IMR-90 (cell line): ENCODE data around the gene TCEA2. TPM values are rescaled to one million over a fixed set of nuclear protein-coding genes. Genes with fewer than 3 reads are reported as not detected.

Experiments used
- ATAC-seq: fragments of 200-7000 bp; cut with Tn5 transposase; 2 replicates; pipeline ENCODE4 v1.9.1; 2020; ENCODE audit warnings: low read depth, mild to moderate bottlenecking, moderate library complexity
- BruUV-seq: library from RNA; stranded (reverse); fragments of 400-500 nt; replicated peaks from 2 replicates; lab custom pipeline; 2021; lab: Mats Ljungman, UMichigan
- CTCF ChIA-PET: fragments of 300-600 bp; formaldehyde crosslinking; extraction: SDS; loops from one replicate; lab custom pipeline; 2021; ENCODE audit warnings: antibody characterized with exemption; lab: Yijun Ruan, JAX
- POLR2A ChIA-PET: fragments of 300-600 bp; sonication (Branson Sonifier 250); formaldehyde crosslinking; loops from one replicate; lab custom pipeline; 2022; ENCODE audit warnings: antibody characterized with exemption; ENCODE audit not compliant: unreplicated experiment; lab: Charles Lee
- DNase-seq: peaks from one replicate; pipeline ENCODE4 v3.0.0; 2013
- H2AFZ ChIP-seq: replicated peaks from 2 replicates; pipeline ENCODE3; 2013; ENCODE audit warnings: low read length, mild to moderate bottlenecking; ENCODE audit not compliant: poor library complexity
- H2AK5ac ChIP-seq: 2 replicates; pipeline ENCODE4 v1.6.1; 2013; ENCODE audit warnings: low read depth, low read length, inconsistent platforms
- H2AK9ac ChIP-seq: replicated peaks from 2 replicates; pipeline ENCODE3; 2013; ENCODE audit warnings: mild to moderate bottlenecking, low read depth, low read length, moderate library complexity; ENCODE audit not compliant: poor library complexity
- H2BK120ac ChIP-seq: 2 replicates; pipeline ENCODE4 v1.6.1; 2013; ENCODE audit warnings: low read depth, low read length, inconsistent platforms
- H2BK15ac ChIP-seq: 3 replicates; pipeline ENCODE4 v1.6.1; 2013; ENCODE audit warnings: low read depth, low read length, inconsistent platforms
- H2BK20ac ChIP-seq: 2 replicates; pipeline ENCODE4 v1.6.1; 2013; ENCODE audit warnings: low read depth, mild to moderate bottlenecking, inconsistent platforms, low read length, moderate library complexity
- H2BK5ac ChIP-seq: 2 replicates; pipeline ENCODE4 v1.6.1; 2013; ENCODE audit warnings: mild to moderate bottlenecking, low read depth, low read length, inconsistent platforms; ENCODE audit not compliant: poor library complexity, severe bottlenecking
- H3K14ac ChIP-seq: replicated peaks from 2 replicates; pipeline ENCODE4 v1.6.1; 2013; ENCODE audit warnings: low read depth, low read length, inconsistent platforms
- H3K18ac ChIP-seq: 2 replicates; pipeline ENCODE4 v1.6.1; 2013; ENCODE audit warnings: low read depth, low read length, control low read depth
- H3K23ac ChIP-seq: 2 replicates; pipeline ENCODE4 v1.6.1; 2013; ENCODE audit warnings: low read depth, low read length, inconsistent platforms
- H3K27ac ChIP-seq: 2 replicates; pipeline ENCODE4 v1.5.1; 2013; ENCODE audit warnings: mild to moderate bottlenecking, control low read depth, low read length; ENCODE audit not compliant: insufficient read depth
- H3K27me3 ChIP-seq: 2 replicates; pipeline ENCODE4 v1.6.1; 2013; ENCODE audit warnings: low read length; ENCODE audit not compliant: control insufficient read depth, insufficient read depth
- H3K36me3 ChIP-seq: 2 replicates; pipeline ENCODE4 v1.6.1; 2013; ENCODE audit warnings: low read length, mixed read lengths; ENCODE audit not compliant: control insufficient read depth, insufficient read depth
- H3K4ac ChIP-seq: 2 replicates; pipeline ENCODE4 v1.6.1; 2013; ENCODE audit warnings: low read depth, low read length, inconsistent platforms
- H3K4me1 ChIP-seq: 2 replicates; pipeline ENCODE4 v1.6.1; 2013; ENCODE audit warnings: low read length, mixed read lengths; ENCODE audit not compliant: control insufficient read depth, insufficient read depth
- H3K4me2 ChIP-seq: 2 replicates; pipeline ENCODE4 v1.6.1; 2013; ENCODE audit warnings: low read depth, mild to moderate bottlenecking, control low read depth, low read length, moderate library complexity
- H3K4me3 ChIP-seq: 2 replicates; pipeline ENCODE4 v1.5.1; 2013; ENCODE audit warnings: low read depth, mild to moderate bottlenecking, control low read depth, low read length, moderate library complexity; ENCODE audit not compliant: insufficient read depth
- H3K56ac ChIP-seq: 2 replicates; pipeline ENCODE4 v1.6.1; 2013; ENCODE audit warnings: low read length, inconsistent platforms; ENCODE audit not compliant: insufficient read depth; ENCODE audit errors: extremely low read depth
- H3K79me1 ChIP-seq, 2 experiments: 2 replicates each; pipeline ENCODE4 v1.6.1; 2013; ENCODE audit warnings: low read length in 2 of 2, inconsistent platforms in 1 of 2, low read depth in 1 of 2
- H3K9ac ChIP-seq: 2 replicates; pipeline ENCODE4 v1.6.1; 2013; ENCODE audit warnings: low read depth, low read length, control low read depth
- H3K9me1 ChIP-seq: 2 replicates; pipeline ENCODE4 v1.6.1; 2013; ENCODE audit warnings: low read length, inconsistent platforms; ENCODE audit not compliant: insufficient read depth
- H3K9me3 ChIP-seq: 2 replicates; pipeline ENCODE4 v1.6.1; 2013; ENCODE audit warnings: low read length; ENCODE audit not compliant: control insufficient read depth, insufficient read depth
- H4K20me1 ChIP-seq: 2 replicates; pipeline ENCODE4 v1.6.1; 2013; ENCODE audit warnings: low read length, inconsistent platforms; ENCODE audit not compliant: insufficient read depth
- H4K5ac ChIP-seq: 2 replicates; pipeline ENCODE4 v1.6.1; 2013; ENCODE audit warnings: mild to moderate bottlenecking, low read depth, low read length, control low read depth
- H4K8ac ChIP-seq, 2 experiments: 2 replicates each; pipeline ENCODE4 v1.6.1; 2013; ENCODE audit warnings: low read depth in 2 of 2, low read length in 2 of 2, control low read depth in 1 of 2, inconsistent platforms in 1 of 2
- H4K91ac ChIP-seq: 2 replicates; pipeline ENCODE4 v1.6.1; 2013; ENCODE audit warnings: low read depth, low read length, inconsistent platforms; ENCODE audit not compliant: insufficient read depth
- RAD21 ChIP-seq: IDR thresholded peaks from 2 replicates; pipeline ENCODE4 v1.6.1; 2012; ENCODE audit warnings: low read length, improper control_type of control experiment
- RCOR1 ChIP-seq: IDR thresholded peaks from 2 replicates; pipeline ENCODE4 v1.6.1; 2012; ENCODE audit warnings: mild to moderate bottlenecking, low read length, improper control_type of control experiment; ENCODE audit not compliant: insufficient replicate concordance
- RFX5 ChIP-seq: IDR thresholded peaks from 2 replicates; pipeline ENCODE4 v1.8.0; 2012; ENCODE audit warnings: low read depth, mild to moderate bottlenecking, low read length, moderate library complexity
- WGBS, 2 experiments: methylation state at CpG; one replicate each; pipeline versions ENCODE4 v1.1.5 to v1.1.7; 2013; ENCODE audit warnings: missing lambda C conversion rate in 2 of 2; ENCODE audit not compliant: insufficient read length in 1 of 2; ENCODE audit errors: extremely low coverage in 2 of 2; 5-methylcytosine and 5-hydroxymethylcytosine counted together
- dilution Hi-C: fragments of 300-500 bp; cut with HindIII; formaldehyde crosslinking; loops from one replicate; pipeline ENCODE4 v1.14.3; 2018; ENCODE audit warnings: low sequenced_read_pairs; ENCODE audit not compliant: unreplicated experiment
- in situ Hi-C: fragments of 300-500 bp; cut with MboI; formaldehyde crosslinking; loops from 3 replicates; pipeline ENCODE4 v1.14.3; 2019; ENCODE audit warnings: low sequenced_read_pairs, inconsistent platforms, mixed read lengths
- intact Hi-C: fragments of 100-400 bp; cut with micrococcal nuclease; formaldehyde crosslinking; loops from 2 replicates; pipeline ENCODE4 v1.10.0; 2022
- polyA plus RNA-seq, 3 experiments: library from polyadenylated mRNA; depleted of rRNA; stranded (reverse); fragments of >200 nt; gene quantifications; 2 replicates each; pipeline ENCODE4 v1.2.3, GENCODE V29; 2012; ENCODE audit warnings: low replicate concordance in 1 of 3
- total RNA-seq: library from RNA; depleted of rRNA; stranded (reverse); fragments of >200 nt; gene quantifications from 2 replicates; pipeline ENCODE4 v1.2.3, GENCODE V29; 2012
- TF ChIP-seq, protein P1 (sequence below): conservative IDR thresholded peaks from 2 replicates; pipeline ENCODE4 v1.5.1; 2012; ENCODE audit warnings: mild to moderate bottlenecking, low read depth, low read length, improper control_type of control experiment

TCEA2 gene
- total and polyA plus RNA-seq, 2 of the 4 experiments (the other 2 are of a cell fraction), result 9.3 to 30.0 TPM

DNA sequence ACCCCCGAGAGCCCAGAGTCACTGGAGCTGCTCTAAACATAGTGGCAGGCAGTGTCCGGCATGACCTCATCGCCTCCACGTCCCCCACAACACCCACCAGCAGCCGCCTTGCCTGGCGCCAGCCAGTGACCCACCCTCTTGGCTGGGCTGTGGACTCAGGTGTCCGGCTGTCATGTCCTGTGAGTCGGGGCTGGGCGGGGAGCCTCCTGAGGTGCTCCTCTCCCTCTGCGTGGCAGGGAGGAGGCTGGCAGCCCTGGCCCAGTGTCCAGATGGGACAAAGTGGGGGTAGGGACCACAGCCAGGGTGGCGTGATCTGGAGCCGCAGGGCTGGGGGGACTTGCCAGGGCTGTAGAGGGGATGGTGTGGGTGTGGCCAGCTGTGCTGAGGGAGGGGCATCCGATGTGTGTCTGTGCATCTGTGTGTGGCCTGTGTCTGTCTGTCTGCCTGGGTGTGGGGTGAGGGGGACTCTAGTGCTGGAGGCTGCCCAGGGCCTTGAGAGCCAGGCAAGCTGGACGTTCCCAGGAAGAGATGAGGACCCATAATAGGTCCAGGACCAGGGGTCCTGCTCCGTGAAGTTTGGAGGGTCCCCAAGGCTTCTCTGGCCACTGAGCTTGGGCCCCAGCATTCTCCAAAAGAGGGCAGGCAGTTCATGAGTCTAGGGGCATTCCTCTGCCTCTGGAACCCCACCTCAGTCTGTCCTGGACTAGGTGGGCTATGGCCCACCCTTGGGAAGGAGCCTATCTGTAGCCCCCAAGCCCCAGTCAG, 11.3 kb upstream of the TCEA2 start:
- Histone ChIP-seq H2AK9ac (no peak overlapping the region), H2BK5ac (no peak overlapping the region), H2BK20ac (no peak overlapping the region), H3K4me3 (no peak overlapping the region), H3K79me1 (no peaks in the 10 kb centered on the region), H4K91ac (no peak overlapping the region), H3K4me2 (no peak overlapping the region), H3K56ac (no peak overlapping the region), H3K9me1 (no peaks in the 10 kb centered on the region), H3K14ac (no peak overlapping the region), H2BK120ac (no peak overlapping the region), H4K5ac (no peak overlapping the region), H3K4me1 (no peaks in the 10 kb centered on the region; the same call in 1 of the 2 replicates), H2AFZ (no peak overlapping the region), H3K23ac (no peak overlapping the region), H3K18ac (no peak overlapping the region), H3K4ac (no peak overlapping the region), H3K27me3 (peaks cover 50% of the 10 kb centered on the region), H3K9me3 (no peaks in the 10 kb centered on the region), H3K36me3 (no peaks in the 10 kb centered on the region), H3K27ac (no peak overlapping the region), H3K9ac (no peak overlapping the region), H4K8ac (no peak overlapping the region), H2AK5ac (no peak overlapping the region), H2BK15ac (no peak overlapping the region), H4K20me1 (no peaks in the 10 kb centered on the region)
- BruUV-seq, result no TSS peak
- 38% methylated on average over 4 of the region's 15 CpGs; no CpG with 5 or more reads in 1 of the 2 experiments for WGBS, 2 experiments
- in situ Hi-C loops (no loop called here), intact Hi-C loops (no loop called here), dilution Hi-C loops (no loop called here)
- CTCF ChIA-PET, result no interaction called here
- POLR2A ChIA-PET, result no interaction called here
- DNase-seq (no peak), ATAC-seq (no peak)
- TF ChIP-seq RFX5 (no peak), RCOR1 (no peak), RAD21 (no peak)
- TF ChIP-seq, protein P1, sequence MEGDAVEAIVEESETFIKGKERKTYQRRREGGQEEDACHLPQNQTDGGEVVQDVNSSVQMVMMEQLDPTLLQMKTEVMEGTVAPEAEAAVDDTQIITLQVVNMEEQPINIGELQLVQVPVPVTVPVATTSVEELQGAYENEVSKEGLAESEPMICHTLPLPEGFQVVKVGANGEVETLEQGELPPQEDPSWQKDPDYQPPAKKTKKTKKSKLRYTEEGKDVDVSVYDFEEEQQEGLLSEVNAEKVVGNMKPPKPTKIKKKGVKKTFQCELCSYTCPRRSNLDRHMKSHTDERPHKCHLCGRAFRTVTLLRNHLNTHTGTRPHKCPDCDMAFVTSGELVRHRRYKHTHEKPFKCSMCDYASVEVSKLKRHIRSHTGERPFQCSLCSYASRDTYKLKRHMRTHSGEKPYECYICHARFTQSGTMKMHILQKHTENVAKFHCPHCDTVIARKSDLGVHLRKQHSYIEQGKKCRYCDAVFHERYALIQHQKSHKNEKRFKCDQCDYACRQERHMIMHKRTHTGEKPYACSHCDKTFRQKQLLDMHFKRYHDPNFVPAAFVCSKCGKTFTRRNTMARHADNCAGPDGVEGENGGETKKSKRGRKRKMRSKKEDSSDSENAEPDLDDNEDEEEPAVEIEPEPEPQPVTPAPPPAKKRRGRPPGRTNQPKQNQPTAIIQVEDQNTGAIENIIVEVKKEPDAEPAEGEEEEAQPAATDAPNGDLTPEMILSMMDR, result no peak
